Hepatocyte (in vitro differentiated cells): ENCODE measurements around the gene AAK1.

Source experiments
- EZH2 ChIP-seq: fragments of 200-600 bp; sonication (generic); IDR thresholded peaks from 2 replicates; pipeline ENCODE4 v1.6.1; 2016; ENCODE audit warnings: antibody characterized with exemption, mild to moderate bottlenecking, borderline replicate concordance
- TF ChIP-seq, protein P1 (sequence below): fragments of 200-600 bp; sonication (generic); IDR thresholded peaks from 2 replicates; pipeline ENCODE4 v1.5.1; 2016; ENCODE audit warnings: antibody characterized with exemption, mild to moderate bottlenecking; ENCODE audit not compliant: poor library complexity

- TF ChIP-seq EZH2: no peak
- TF ChIP-seq, protein P1, sequence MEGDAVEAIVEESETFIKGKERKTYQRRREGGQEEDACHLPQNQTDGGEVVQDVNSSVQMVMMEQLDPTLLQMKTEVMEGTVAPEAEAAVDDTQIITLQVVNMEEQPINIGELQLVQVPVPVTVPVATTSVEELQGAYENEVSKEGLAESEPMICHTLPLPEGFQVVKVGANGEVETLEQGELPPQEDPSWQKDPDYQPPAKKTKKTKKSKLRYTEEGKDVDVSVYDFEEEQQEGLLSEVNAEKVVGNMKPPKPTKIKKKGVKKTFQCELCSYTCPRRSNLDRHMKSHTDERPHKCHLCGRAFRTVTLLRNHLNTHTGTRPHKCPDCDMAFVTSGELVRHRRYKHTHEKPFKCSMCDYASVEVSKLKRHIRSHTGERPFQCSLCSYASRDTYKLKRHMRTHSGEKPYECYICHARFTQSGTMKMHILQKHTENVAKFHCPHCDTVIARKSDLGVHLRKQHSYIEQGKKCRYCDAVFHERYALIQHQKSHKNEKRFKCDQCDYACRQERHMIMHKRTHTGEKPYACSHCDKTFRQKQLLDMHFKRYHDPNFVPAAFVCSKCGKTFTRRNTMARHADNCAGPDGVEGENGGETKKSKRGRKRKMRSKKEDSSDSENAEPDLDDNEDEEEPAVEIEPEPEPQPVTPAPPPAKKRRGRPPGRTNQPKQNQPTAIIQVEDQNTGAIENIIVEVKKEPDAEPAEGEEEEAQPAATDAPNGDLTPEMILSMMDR: no peak
These were observed 118.7 kb downstream of the AAK1 start for GRCh38 chr2:69524799-69525198.
